ENCODE results near the gene PELO.

The PELO gene

GRCh38 chr5:52771343-52772039 lies 16.2 kb upstream of the PELO start:
- DNase-seq (ENCODE audit: low read depth in 2 of 2, low spot score in 1 of 2): no peak

- DNase-seq (ENCODE audit: low read depth in 2 of 2, low spot score in 1 of 2): no peak
Measured at GRCh38 chr5:52772668-52773067, 15.0 kb upstream of the PELO start.

- no peak for DNase-seq (ENCODE audit: low read depth in 2 of 2, low spot score in 1 of 2)
Measured at GRCh38 chr5:52773342-52773741, 14.4 kb upstream of the PELO start.

- DNase-seq (ENCODE audit: low read depth in 2 of 2, low spot score in 1 of 2): no peak
Measured at GRCh38 chr5:52774005-52774410, 13.7 kb upstream of the PELO start.

GRCh38 chr5:52776116-52776515 lies 11.6 kb upstream of the PELO start:
- no peak for DNase-seq (ENCODE audit: low read depth in 2 of 2, low spot score in 1 of 2)

- no peak for DNase-seq (ENCODE audit: low read depth in 2 of 2, low spot score in 1 of 2)
Measured at GRCh38 chr5:52777186-52777585, 10.5 kb upstream of the PELO start.

GRCh38 chr5:52778781-52779180 lies 8.9 kb upstream of the PELO start:
- DNase-seq (ENCODE audit: low read depth in 2 of 2, low spot score in 1 of 2): no peak

- no peak for DNase-seq (ENCODE audit: low read depth in 2 of 2, low spot score in 1 of 2)
Measured at GRCh38 chr5:52779213-52779612, 8.5 kb upstream of the PELO start.

- no peak for DNase-seq (ENCODE audit: low read depth in 2 of 2, low spot score in 1 of 2)
Measured at GRCh38 chr5:52783226-52783959, 4.3 kb upstream of the PELO start.

GRCh38 chr5:52784737-52785136 lies 3.0 kb upstream of the PELO start:
- no peak for DNase-seq (ENCODE audit: low read depth in 2 of 2, low spot score in 1 of 2)

- DNase-seq (ENCODE audit: low read depth in 2 of 2, low spot score in 1 of 2): no peak
Measured at GRCh38 chr5:52786391-52786790, 1.3 kb upstream of the PELO start.

- DNase-seq (ENCODE audit: low read depth in 2 of 2, low spot score in 1 of 2): no peak
Measured at GRCh38 chr5:52786949-52787599, 642 bp upstream of the PELO start.

- DNase-seq (ENCODE audit: low read depth in 2 of 2, low spot score in 1 of 2): no peak
Measured at GRCh38 chr5:52788505-52788821, 747 bp downstream of the PELO start.

- no peak for DNase-seq (ENCODE audit: low read depth in 2 of 2, low spot score in 1 of 2)
Measured at GRCh38 chr5:52789378-52789777, 1.7 kb downstream of the PELO start.

- no peak for DNase-seq (ENCODE audit: low read depth in 2 of 2, low spot score in 1 of 2)
Measured at GRCh38 chr5:52789851-52790250, 2.1 kb downstream of the PELO start.

- no peak for DNase-seq (ENCODE audit: low read depth in 2 of 2, low spot score in 1 of 2)
Measured at GRCh38 chr5:52791366-52791765, 3.6 kb downstream of the PELO start.

- DNase-seq (ENCODE audit: low read depth in 2 of 2, low spot score in 1 of 2): no peak
Measured at GRCh38 chr5:52794519-52794918, 6.8 kb downstream of the PELO start.

GRCh38 chr5:52796031-52796430 lies 8.3 kb downstream of the PELO start:
- no peak for DNase-seq (ENCODE audit: low read depth in 2 of 2, low spot score in 1 of 2)

- DNase-seq (ENCODE audit: low read depth in 2 of 2, low spot score in 1 of 2): no peak
Measured at GRCh38 chr5:52796516-52797103, 8.9 kb downstream of the PELO start.

- no peak for DNase-seq (ENCODE audit: low read depth in 2 of 2, low spot score in 1 of 2)
Measured at GRCh38 chr5:52798938-52799337, 11.2 kb downstream of the PELO start.

- DNase-seq (ENCODE audit: low read depth in 2 of 2, low spot score in 1 of 2): no peak
Measured at GRCh38 chr5:52799358-52799982, 11.8 kb downstream of the PELO start.

GRCh38 chr5:52799983-52800393 lies 12.3 kb downstream of the PELO start:
- peak; percentile 88 to 91 for DNase-seq (ENCODE audit: low read depth in 2 of 2, low spot score in 1 of 2)

Data from stimulated activated CD8-positive, alpha-beta memory T cell treated with anti-CD3 and anti-CD28 coated beads, Interleukin-4, amount 100 ng/mL, for 4 hours (primary cell).